Lower leg skin (tissue), 4 donors: ENCODE measurements around the gene CLEC16A. TPM values are rescaled to one million over a fixed set of nuclear protein-coding genes. Genes with fewer than 3 reads are reported as not detected.

ENCODE experiments used
- DNase-seq, 2 donors: peaks; one replicate each; pipeline ENCODE4 v3.0.0-alpha.2; 2019; ENCODE audit warnings: low spot score in 2 of 2
- H3K4me3 ChIP-seq: fragments of 200-600 bp; sonication (generic); 2 replicates; pipeline ENCODE4 v1.5.1; 2017; ENCODE audit warnings: mild to moderate bottlenecking, low read depth; ENCODE audit not compliant: poor library complexity, severe bottlenecking
- CTCF ChIP-seq, 3 donors: fragments of 450-650 bp; IDR thresholded peaks; one replicate each; pipeline ENCODE4 v1.5.1; 2016; ENCODE audit warnings: antibody characterized with exemption in 3 of 3, mild to moderate bottlenecking in 3 of 3, moderate library complexity in 2 of 3
- POLR2A ChIP-seq, 2 donors: fragments of 450-650 bp; IDR thresholded peaks; one replicate each; pipeline ENCODE4 v1.6.1; 2016 to 2017; ENCODE audit warnings: antibody characterized with exemption in 2 of 2, mild to moderate bottlenecking in 1 of 2, moderate library complexity in 1 of 2
- WGBS, 2 donors: methylation state at CpG; one replicate each; pipeline ENCODE4 v1.1.5; 2018; 5-methylcytosine and 5-hydroxymethylcytosine counted together
- intact Hi-C: fragments of 100-400 bp; cut with DNase I; formaldehyde crosslinking; loops from one replicate; pipeline ENCODE4 v1.15.0; 2023; ENCODE audit warnings: low total_unique reads
- total RNA-seq, 4 donors: library from RNA; depleted of rRNA; stranded (reverse); fragments of >200 nt; gene quantifications; one replicate each; pipeline ENCODE4 v1.1.0, GENCODE V29; 2016

CLEC16A gene
- total RNA-seq, 4 donors from 2014 or later = 26.8 to 30.0 (median 29.5) TPM

DNA sequence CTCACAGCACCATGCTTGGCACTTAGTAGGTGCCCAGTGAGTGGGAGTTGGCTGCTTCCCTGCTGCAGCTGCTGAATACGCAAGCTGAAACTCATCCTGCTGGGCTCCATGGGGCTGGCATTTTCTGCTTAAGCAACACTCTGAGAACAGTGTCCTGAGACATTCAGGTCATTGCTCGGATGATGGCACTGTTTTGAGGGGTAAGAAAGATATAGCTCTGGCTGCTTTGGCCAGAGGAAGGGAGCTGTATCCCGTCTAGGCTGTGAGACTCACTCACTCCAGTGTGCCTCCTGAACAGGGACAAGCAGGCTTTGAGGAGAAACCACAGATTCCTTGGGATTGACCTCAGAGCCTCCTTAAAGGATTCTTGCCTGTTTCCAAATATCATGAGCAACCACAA, 120.5 kb downstream of the CLEC16A start:
- H3K4me3 ChIP-seq = no peak overlapping the region
- intact Hi-C loops = no loop called here
- TF ChIP-seq POLR2A (IDR thresholded peaks at IDR 0.05) (no peak), CTCF (IDR thresholded peaks at IDR 0.05) (no peak)
- 63 to 75% methylated on average over 3 of the region's 3 CpGs for WGBS, 2 donors
- DNase-seq = no peak

GRCh38 chr16:11066261-11066870, 122.0 kb downstream of the CLEC16A start:
- no peak overlapping the region for H3K4me3 ChIP-seq
- no peak for DNase-seq
- TF ChIP-seq POLR2A (IDR thresholded peaks at IDR 0.05) (no peak), CTCF (IDR thresholded peaks at IDR 0.05) (no peak)
- intact Hi-C loops = no loop called here
- 87% methylated on average over 14 of the region's 14 CpGs for whole genome bisulfite sequencing, 2 donors

GRCh38 chr16:11067266-11067665, 122.9 kb downstream of the CLEC16A start:
- H3K4me3 ChIP-seq = no peak overlapping the region
- DNase-seq = no peak
- intact Hi-C loops = no loop called here
- TF ChIP-seq CTCF (IDR thresholded peaks at IDR 0.05) (no peak), POLR2A (IDR thresholded peaks at IDR 0.05) (no peak)
- 85 to 88% methylated on average over 7 of the region's 7 CpGs for WGBS, 2 donors

DNA sequence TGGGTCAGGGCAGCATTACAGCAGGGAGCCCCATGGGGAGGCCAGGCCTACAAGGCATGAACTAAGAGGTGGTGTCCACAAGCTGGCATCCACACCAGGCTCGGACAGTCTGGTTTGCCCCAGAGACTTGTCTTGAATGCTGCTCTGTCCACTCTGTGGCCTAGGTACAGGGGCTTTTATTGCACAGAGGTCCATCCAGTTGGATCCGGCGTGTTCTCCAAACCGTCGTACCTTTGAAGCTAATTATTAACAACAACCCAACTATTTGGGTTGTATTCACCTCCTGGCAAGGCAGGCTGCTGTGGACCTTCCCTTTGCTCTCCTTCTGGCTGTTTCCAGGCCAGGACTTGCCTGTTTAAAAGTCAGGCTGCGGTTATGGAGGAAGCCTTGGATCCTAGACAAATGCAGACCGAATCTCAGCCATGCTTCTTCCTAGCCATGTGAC, 123.4 kb downstream of the CLEC16A start:
- DNase-seq = no peak
- intact Hi-C loops = no loop called here
- no peak overlapping the region for H3K4me3 ChIP-seq
- WGBS, 2 donors = 82 to 87% methylated on average over 7 of the region's 7 CpGs
- TF ChIP-seq POLR2A (IDR thresholded peaks at IDR 0.05) (no peak), CTCF (IDR thresholded peaks at IDR 0.05) (no peak)

DNA sequence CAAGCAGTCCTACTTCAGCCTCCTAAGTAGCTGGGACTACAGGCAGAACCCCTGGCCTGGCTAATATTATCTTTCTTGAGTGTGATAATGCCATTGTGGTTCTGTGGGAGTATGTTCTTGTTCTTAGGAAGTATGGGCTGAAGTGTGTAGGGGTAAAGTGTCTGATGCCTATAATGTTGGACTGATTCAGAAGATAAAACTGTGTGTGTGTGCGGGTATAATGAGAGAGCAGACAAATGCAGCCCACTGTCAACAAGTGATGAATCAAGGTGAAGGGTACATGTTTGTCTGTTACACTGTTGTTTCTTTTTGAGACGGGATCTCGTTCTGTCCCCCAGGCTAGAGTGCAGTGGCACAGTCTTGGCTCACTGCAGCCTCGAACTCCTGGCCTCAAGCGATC, 127.5 kb downstream of the CLEC16A start:
- 85 to 96% methylated on average over 5 of the region's 5 CpGs for WGBS, 2 donors
- intact Hi-C loops = no loop called here
- DNase-seq = no peak
- H3K4me3 ChIP-seq = no peak overlapping the region
- TF ChIP-seq CTCF (IDR thresholded peaks at IDR 0.05) = no peak
- no peak for TF ChIP-seq POLR2A (IDR thresholded peaks at IDR 0.05)
